VCaP (cell line): Measurements from ENCODE around the gene EIF5.

ENCODE experiments used
- H3K27ac ChIP-seq: fragments of 450-650 bp; 2 replicates; pipeline ENCODE4 v1.5.1; 2017
- CTCF ChIP-seq: fragments of 450-650 bp; conservative IDR thresholded peaks from 2 replicates; pipeline ENCODE4 v1.5.1; 2017; ENCODE audit warnings: mild to moderate bottlenecking, moderate library complexity

Gene EIF5

GRCh38 chr14:103298620-103299019 is 35.4 kb upstream of the EIF5 start:
- TF ChIP-seq CTCF = no peak; the same call in 1 of the 2 replicates
- no peak overlapping the region for H3K27ac ChIP-seq

- no peak for TF ChIP-seq CTCF
- no peak overlapping the region for H3K27ac ChIP-seq
Measured at GRCh38 chr14:103301512-103302354, 32.3 kb upstream of the EIF5 start.

- H3K27ac ChIP-seq = no peak overlapping the region
- TF ChIP-seq CTCF = no peak
Measured at GRCh38 chr14:103302966-103303365, 31.1 kb upstream of the EIF5 start.

GRCh38 chr14:103304706-103305105 is 29.3 kb upstream of the EIF5 start:
- no peak for TF ChIP-seq CTCF

GRCh38 chr14:103308717-103309616 is 25.1 kb upstream of the EIF5 start:
- H3K27ac ChIP-seq = no peak overlapping the region
- no peak for TF ChIP-seq CTCF

More at GRCh38 chr14:103304706-103305105, 29.3 kb upstream of the EIF5 start:
- H3K27ac ChIP-seq = no peak overlapping the region

- no peak overlapping the region for H3K27ac ChIP-seq
- TF ChIP-seq CTCF = no peak
Measured at GRCh38 chr14:103310576-103311095, 23.4 kb upstream of the EIF5 start.
